Measurements from ENCODE around the gene LRRC3. TPM values are rescaled to one million over a fixed set of nuclear protein-coding genes. Genes with fewer than 3 reads are reported as not detected.
A peak's percentile ranks its signal among the peaks of the same experiment; 100 is the strongest.
"Not testable (repeated sequence)": the region's sequence is repeated elsewhere in the genome, so short reads cannot be mapped to it uniquely, and the experiment has no call there.

LRRC3 gene
- total and polyA plus RNA-seq, 5 donors from 2014 or later: 0.15 to 1.6 (median 0.39) TPM

DNA sequence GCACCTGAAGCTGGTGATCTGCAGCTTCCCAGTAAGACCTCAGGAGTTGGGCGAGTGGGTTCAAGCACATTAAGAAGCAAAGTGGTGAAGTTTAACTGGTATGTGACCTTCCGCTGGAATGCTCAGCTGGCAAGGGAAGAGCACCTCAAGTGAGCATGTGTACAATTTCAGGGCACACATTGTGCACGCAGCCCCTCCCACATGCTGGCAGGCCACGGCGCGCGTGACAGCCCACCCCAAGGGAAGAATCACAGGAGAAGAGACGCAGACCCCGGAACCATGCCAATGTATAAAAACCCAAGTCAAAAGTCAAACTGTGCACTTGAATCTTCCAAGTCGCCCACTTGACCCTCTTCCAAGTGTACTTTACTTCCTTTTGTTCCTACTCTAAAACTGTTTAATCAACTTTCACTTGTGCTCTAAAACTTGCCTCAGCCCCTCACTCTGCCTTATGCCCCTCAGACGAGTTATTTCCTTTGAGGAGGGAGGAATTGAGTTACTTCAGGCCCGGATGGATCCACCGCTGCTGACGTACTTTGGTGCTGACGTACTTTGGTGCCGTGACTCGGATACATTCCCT is 20.0 kb downstream of the LRRC3 start:
- Mint-ChIP-seq H3K27me3 (no peaks in the 10 kb centered on the region), H3K9me3 (no peaks in the 10 kb centered on the region), H3K27ac (no peak overlapping the region), H3K4me1 (peaks cover 5 to 11% (median 6%) of the 10 kb centered on the region in 4 donors), H3K36me3 (no peaks in the 10 kb centered on the region), H3K4me3 (no peak overlapping the region)
- DNase-seq (no peak), ATAC-seq (ENCODE audit: low read depth in 2 of 2) (no peak)
- no peaks in the 10 kb centered on the region for H3K27me3 ChIP-seq (ENCODE audit: control insufficient read depth, insufficient read depth, low read length)
- no peaks in the 10 kb centered on the region for H3K36me3 ChIP-seq (ENCODE audit: control insufficient read depth, insufficient read depth, low read length)
- no peaks in the 10 kb centered on the region for H3K9me3 ChIP-seq (ENCODE audit: control insufficient read depth in 2 of 2, low read length in 2 of 2)
- no peak overlapping the region for H3K27ac ChIP-seq (ENCODE audit: insufficient read depth, low read length, poor library complexity, severe bottlenecking)
- H3K4me1 ChIP-seq (ENCODE audit: control insufficient read depth, insufficient read depth, low read length, poor library complexity, severe bottlenecking): no peaks in the 10 kb centered on the region
- H3K4me3 ChIP-seq (ENCODE audit: low read depth, low read length): no peak overlapping the region

DNA sequence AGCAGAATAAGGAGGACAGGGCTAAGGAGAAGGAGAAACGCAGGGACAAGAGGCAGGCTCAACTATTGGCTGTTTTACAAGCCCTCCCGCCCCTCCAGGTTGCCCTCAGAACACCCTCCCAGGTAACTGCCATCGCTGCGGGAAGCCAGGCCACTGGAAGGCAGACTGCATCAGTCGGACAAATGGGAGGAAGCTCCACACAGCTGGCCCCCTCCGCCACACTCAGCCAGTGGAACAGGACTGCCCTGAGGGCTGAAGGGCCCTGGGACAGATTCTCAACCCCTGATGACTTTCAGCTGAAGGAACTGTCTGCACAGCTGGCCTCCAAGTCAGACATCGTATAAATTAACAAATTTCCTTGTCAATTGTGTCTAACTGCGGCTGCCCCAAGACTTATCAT is 21.8 kb downstream of the LRRC3 start:
- Histone ChIP-seq H3K36me3 (ENCODE audit: control insufficient read depth, insufficient read depth, low read length) (no peaks in the 10 kb centered on the region), H3K4me1 (ENCODE audit: control insufficient read depth, insufficient read depth, low read length, poor library complexity, severe bottlenecking) (no peaks in the 10 kb centered on the region), H3K4me3 (ENCODE audit: low read depth, low read length) (no peak overlapping the region), H3K27ac (ENCODE audit: insufficient read depth, low read length, poor library complexity, severe bottlenecking) (no peak overlapping the region), H3K9me3 (ENCODE audit: control insufficient read depth in 2 of 2, low read length in 2 of 2) (no peaks in the 10 kb centered on the region), H3K27me3 (ENCODE audit: control insufficient read depth, insufficient read depth, low read length) (no peaks in the 10 kb centered on the region)
- no peaks in the 10 kb centered on the region for H3K27me3 Mint-ChIP-seq
- H3K27ac Mint-ChIP-seq: no peak overlapping the region
- ATAC-seq (ENCODE audit: low read depth in 2 of 2) (no peak), DNase-seq (no peak)
- no peak overlapping the region for H3K4me3 Mint-ChIP-seq
- H3K4me1 Mint-ChIP-seq: peaks cover 5 to 11% (median 6%) of the 10 kb centered on the region in 4 donors
- no peaks in the 10 kb centered on the region for H3K9me3 Mint-ChIP-seq
- no peaks in the 10 kb centered on the region for H3K36me3 Mint-ChIP-seq

DNA sequence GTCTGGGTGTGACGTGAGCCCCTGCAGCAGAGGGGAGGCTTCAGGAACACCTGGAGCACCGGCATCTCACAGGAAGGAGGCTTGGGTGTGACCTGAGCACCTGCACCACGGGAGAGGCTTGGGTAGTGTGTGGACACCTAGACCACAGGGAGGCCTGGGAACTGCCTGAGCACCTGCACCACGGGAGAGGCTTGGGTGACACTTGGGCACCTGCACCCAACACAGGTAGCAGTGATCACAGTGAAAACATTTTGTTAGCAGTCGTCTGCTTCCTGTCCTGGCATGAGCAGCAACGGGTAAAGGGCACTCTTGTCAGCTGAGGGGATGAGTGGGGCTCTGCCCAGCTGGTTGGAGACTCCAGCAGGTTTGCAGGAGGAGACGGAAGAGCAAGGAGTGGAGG is 22.4 kb downstream of the LRRC3 start:
- Histone ChIP-seq H3K27me3 (ENCODE audit: control insufficient read depth, insufficient read depth, low read length) (no peaks in the 10 kb centered on the region), H3K36me3 (ENCODE audit: control insufficient read depth, insufficient read depth, low read length) (no peaks in the 10 kb centered on the region), H3K4me3 (ENCODE audit: low read depth, low read length) (no peak overlapping the region), H3K9me3 (ENCODE audit: control insufficient read depth in 2 of 2, low read length in 2 of 2) (no peaks in the 10 kb centered on the region), H3K27ac (ENCODE audit: insufficient read depth, low read length, poor library complexity, severe bottlenecking) (no peak overlapping the region), H3K4me1 (ENCODE audit: control insufficient read depth, insufficient read depth, low read length, poor library complexity, severe bottlenecking) (no peaks in the 10 kb centered on the region)
- H3K27me3 Mint-ChIP-seq: no peaks in the 10 kb centered on the region
- peak overlapping the region in 1 of 4 donors; percentile 10 for H3K4me3 Mint-ChIP-seq
- no peak overlapping the region for H3K27ac Mint-ChIP-seq
- DNase-seq (no peak), ATAC-seq (ENCODE audit: low read depth in 2 of 2) (no peak)
- no peaks in the 10 kb centered on the region for H3K36me3 Mint-ChIP-seq
- H3K4me1 Mint-ChIP-seq: peaks cover 5 to 11% (median 6%) of the 10 kb centered on the region in 4 donors
- H3K9me3 Mint-ChIP-seq: no peaks in the 10 kb centered on the region

DNA sequence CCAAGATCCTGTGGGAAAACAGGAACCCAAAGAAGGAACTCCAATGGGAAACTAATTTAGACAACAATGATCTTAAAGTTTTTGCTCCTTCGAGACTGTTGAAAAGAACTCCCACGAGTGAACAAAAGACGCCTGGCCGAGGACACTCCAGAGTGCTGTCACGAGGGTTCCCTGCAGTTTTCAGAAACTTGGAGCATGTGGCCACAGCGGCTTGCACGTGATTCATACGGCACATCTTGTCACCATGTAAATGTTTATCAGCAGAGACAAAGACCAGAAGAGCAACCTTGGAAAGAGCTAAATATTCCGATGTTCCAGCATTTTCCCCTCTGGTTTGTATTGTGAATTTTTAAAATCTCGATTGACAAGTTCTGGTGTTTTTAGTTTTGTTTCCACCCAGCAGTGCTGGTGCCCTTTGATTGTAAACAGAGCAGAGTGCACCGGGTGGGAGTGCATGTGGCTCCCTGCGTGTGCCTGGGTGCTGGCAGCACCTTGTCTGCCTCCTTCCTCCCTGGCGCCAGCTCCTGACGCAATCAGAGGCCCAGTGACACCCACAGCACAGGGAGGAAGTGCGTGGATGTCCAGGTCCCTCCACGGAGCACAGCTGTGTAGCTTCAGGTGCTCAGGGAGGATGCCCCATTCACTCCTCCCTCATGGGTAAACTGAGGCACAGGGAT is 23.0 kb downstream of the LRRC3 start:
- Histone ChIP-seq H3K36me3 (ENCODE audit: control insufficient read depth, insufficient read depth, low read length) (no peaks in the 10 kb centered on the region), H3K27me3 (ENCODE audit: control insufficient read depth, insufficient read depth, low read length) (no peaks in the 10 kb centered on the region), H3K27ac (ENCODE audit: insufficient read depth, low read length, poor library complexity, severe bottlenecking) (no peak overlapping the region), H3K4me1 (ENCODE audit: control insufficient read depth, insufficient read depth, low read length, poor library complexity, severe bottlenecking) (no peaks in the 10 kb centered on the region), H3K9me3 (ENCODE audit: control insufficient read depth in 2 of 2, low read length in 2 of 2) (no peaks in the 10 kb centered on the region), H3K4me3 (ENCODE audit: low read depth, low read length) (no peak overlapping the region)
- ATAC-seq (ENCODE audit: low read depth in 2 of 2): no peak
- no peaks in the 10 kb centered on the region for H3K9me3 Mint-ChIP-seq
- H3K4me1 Mint-ChIP-seq: peaks cover 5 to 11% (median 6%) of the 10 kb centered on the region in 4 donors
- H3K27ac Mint-ChIP-seq: no peak overlapping the region
- H3K36me3 Mint-ChIP-seq: no peaks in the 10 kb centered on the region
- DNase-seq: no peak
- peak overlapping the region in 1 of 4 donors; percentile 10 for H3K4me3 Mint-ChIP-seq
- H3K27me3 Mint-ChIP-seq: no peaks in the 10 kb centered on the region

DNA sequence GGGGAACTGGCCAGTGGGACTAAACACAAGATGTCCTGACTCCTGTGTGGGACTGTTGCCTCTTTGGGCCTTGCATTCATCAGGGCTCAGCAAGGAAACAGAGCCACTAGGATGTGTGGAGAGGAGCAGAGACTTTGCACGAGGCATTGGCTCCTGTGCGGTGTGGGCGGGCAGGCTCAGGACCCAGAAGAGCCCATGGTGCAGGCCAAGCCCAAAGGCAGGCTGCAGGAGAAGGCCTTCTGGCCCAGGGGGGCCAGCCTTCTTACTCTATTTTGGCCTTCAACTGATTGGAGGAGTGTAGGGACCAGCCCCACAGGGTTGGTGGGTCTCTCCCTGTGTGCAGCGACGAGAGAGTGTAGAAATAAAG is 23.5 kb downstream of the LRRC3 start:
- ATAC-seq (ENCODE audit: low read depth in 2 of 2): no peak

DNA sequence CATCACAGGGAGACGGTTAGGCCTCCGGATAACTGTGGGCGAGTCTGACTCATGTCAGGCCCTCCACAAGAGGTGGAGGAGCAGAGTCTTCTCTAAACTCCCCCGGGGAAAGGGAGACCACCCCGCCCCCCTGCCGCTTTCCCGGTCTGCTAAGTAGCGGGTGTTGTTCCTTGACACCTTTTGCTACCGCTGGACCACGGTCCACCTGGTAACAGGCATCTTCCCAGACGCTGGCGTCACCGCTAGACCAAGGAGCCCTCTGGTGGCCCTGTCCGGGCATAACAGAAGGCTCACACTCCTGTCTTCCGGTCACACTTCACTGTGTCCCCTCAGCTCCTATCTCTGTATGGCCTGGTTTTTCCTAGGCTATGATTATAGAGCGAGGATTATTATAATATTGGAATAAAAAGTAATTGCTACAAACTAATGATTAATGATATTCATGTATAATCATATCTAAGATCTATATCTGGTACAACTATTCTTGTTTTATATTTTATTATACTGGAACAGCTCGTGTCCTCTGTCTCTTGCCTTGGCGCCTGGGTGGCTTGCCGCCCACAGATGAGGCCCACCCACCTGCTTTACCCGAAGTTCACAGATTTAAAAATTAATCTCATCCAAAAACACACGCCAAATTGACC is 24.4 kb downstream of the LRRC3 start:
- Mint-ChIP-seq H3K27ac (peak overlapping the region in 1 of 3 donors; percentile 72), H3K4me1 (peaks cover 5 to 15% (median 6%) of the 10 kb centered on the region in 4 donors), H3K4me3 (peak overlapping the region in 3 of 4 donors; percentile 21 to 66 (median 33))
- not testable (repeated sequence) for ATAC-seq (ENCODE audit: low read depth in 2 of 2); H3K36me3 Mint-ChIP-seq; H3K4me3 ChIP-seq (ENCODE audit: low read depth, low read length); H3K9me3 Mint-ChIP-seq; H3K4me1 ChIP-seq (ENCODE audit: control insufficient read depth, insufficient read depth, low read length, poor library complexity, severe bottlenecking); H3K27me3 ChIP-seq (ENCODE audit: control insufficient read depth, insufficient read depth, low read length); H3K27ac ChIP-seq (ENCODE audit: insufficient read depth, low read length, poor library complexity, severe bottlenecking); H3K27me3 Mint-ChIP-seq; H3K36me3 ChIP-seq (ENCODE audit: control insufficient read depth, insufficient read depth, low read length); H3K9me3 ChIP-seq (ENCODE audit: control insufficient read depth in 2 of 2, low read length in 2 of 2)
- DNase-seq: peak in 2 of 3 donors; percentile 23 to 40

More for the DNA sequence above, 23.5 kb downstream of the LRRC3 start:
- Mint-ChIP-seq H3K4me1 (peaks cover 5 to 11% (median 6%) of the 10 kb centered on the region in 4 donors), H3K27ac (peak overlapping the region in 2 of 3 donors; percentile 69 to 72), H3K36me3 (no peaks in the 10 kb centered on the region), H3K4me3 (no peak overlapping the region), H3K27me3 (no peaks in the 10 kb centered on the region), H3K9me3 (no peaks in the 10 kb centered on the region)
- no peak overlapping the region for H3K4me3 ChIP-seq (ENCODE audit: low read depth, low read length)
- no peaks in the 10 kb centered on the region for H3K36me3 ChIP-seq (ENCODE audit: control insufficient read depth, insufficient read depth, low read length)
- H3K4me1 ChIP-seq (ENCODE audit: control insufficient read depth, insufficient read depth, low read length, poor library complexity, severe bottlenecking): no peaks in the 10 kb centered on the region
- H3K9me3 ChIP-seq (ENCODE audit: control insufficient read depth in 2 of 2, low read length in 2 of 2): no peaks in the 10 kb centered on the region
- H3K27ac ChIP-seq (ENCODE audit: insufficient read depth, low read length, poor library complexity, severe bottlenecking): no peak overlapping the region
- no peak for DNase-seq
- H3K27me3 ChIP-seq (ENCODE audit: control insufficient read depth, insufficient read depth, low read length): no peaks in the 10 kb centered on the region

DNA sequence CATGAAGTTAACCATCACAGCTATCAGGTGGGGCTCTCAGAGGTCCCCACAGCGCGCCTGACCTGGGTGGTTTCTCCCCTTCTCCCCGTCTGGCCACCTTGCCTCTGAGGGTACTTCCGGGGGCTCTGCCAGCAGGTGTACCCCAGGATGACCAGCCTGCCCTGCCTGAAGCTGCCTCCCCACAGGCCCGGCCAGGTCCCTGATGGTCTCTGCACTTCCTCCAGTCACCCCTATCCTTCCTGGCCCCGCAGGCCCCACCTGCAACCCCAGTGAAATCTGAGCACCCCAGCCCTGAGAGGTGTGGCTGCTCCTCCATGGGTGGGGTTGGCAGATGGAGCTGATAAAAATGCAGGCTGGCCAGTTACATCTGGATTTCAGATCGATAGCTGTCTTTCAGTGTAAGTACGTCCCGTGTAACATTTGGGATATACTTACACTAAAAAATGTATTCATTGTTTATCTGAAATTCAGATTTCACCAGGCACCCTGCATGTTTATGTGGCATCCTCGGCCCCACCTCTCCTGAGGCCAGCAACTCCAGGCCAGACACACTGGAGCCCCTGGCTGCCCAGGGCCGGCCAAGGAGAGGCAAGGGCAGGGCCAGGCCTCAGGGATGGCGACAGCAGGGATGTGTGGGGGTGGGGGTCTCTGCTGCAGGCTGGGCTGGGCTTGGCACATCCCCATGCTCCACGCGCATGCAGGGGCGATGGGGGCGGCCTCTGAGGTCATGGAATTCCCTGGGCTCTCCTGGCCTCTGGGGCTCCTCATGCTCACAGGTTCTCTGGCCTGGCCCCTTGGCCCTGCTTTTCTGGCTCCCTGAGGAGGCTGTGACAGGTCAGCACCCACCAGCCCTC is 25.1 kb downstream of the LRRC3 start:
- DNase-seq: no peak
- no peaks in the 10 kb centered on the region for H3K36me3 ChIP-seq (ENCODE audit: control insufficient read depth, insufficient read depth, low read length)
- ATAC-seq (ENCODE audit: low read depth in 2 of 2): no peak
- no peaks in the 10 kb centered on the region for H3K36me3 Mint-ChIP-seq
- no peak overlapping the region for H3K4me3 ChIP-seq (ENCODE audit: low read depth, low read length)
- peaks cover 9% of the 10 kb centered on the region for H3K27me3 Mint-ChIP-seq
- peaks cover 5 to 18% (median 6%) of the 10 kb centered on the region in 4 donors for H3K4me1 Mint-ChIP-seq
- peak overlapping the region in 1 of 3 donors; percentile 72 for H3K27ac Mint-ChIP-seq
- H3K9me3 Mint-ChIP-seq: no peaks in the 10 kb centered on the region
- H3K27me3 ChIP-seq (ENCODE audit: control insufficient read depth, insufficient read depth, low read length): no peaks in the 10 kb centered on the region
- H3K27ac ChIP-seq (ENCODE audit: insufficient read depth, low read length, poor library complexity, severe bottlenecking): no peak overlapping the region
- no peaks in the 10 kb centered on the region for H3K9me3 ChIP-seq (ENCODE audit: control insufficient read depth in 2 of 2, low read length in 2 of 2)
- no peaks in the 10 kb centered on the region for H3K4me1 ChIP-seq (ENCODE audit: control insufficient read depth, insufficient read depth, low read length, poor library complexity, severe bottlenecking)
- no peak overlapping the region for H3K4me3 Mint-ChIP-seq
